MM.1S (cell line): ENCODE results near the gene FAM3D.
"Not testable (repeated sequence)": the region's sequence is repeated elsewhere in the genome, so short reads cannot be mapped to it uniquely, and the experiment has no call there.

Experiments used
- DNase-seq: peaks from one replicate; pipeline ENCODE4 v3.0.0-alpha.2; 2015
- H2AFZ ChIP-seq: fragments of 300-600 bp; sonication (generic); 2 replicates; pipeline ENCODE4 v1.6.0; 2016; ENCODE audit warnings: antibody characterized with exemption, low read length
- H3F3A ChIP-seq: fragments of 300-600 bp; sonication (generic); 2 replicates; pipeline ENCODE4 v1.6.1; 2016; ENCODE audit warnings: mild to moderate bottlenecking, antibody characterized with exemption, low read length, moderate library complexity, mixed read lengths; ENCODE audit not compliant: insufficient read depth
- H3K27ac ChIP-seq: fragments of 300-600 bp; sonication (generic); 2 replicates; pipeline ENCODE4 v1.5.1; 2016; ENCODE audit warnings: mild to moderate bottlenecking, low read length
- H3K27me3 ChIP-seq: fragments of 300-600 bp; sonication (generic); replicated peaks from 2 replicates; pipeline ENCODE4 v1.6.0; 2016; ENCODE audit warnings: low read length; ENCODE audit not compliant: insufficient read depth
- H3K36me3 ChIP-seq: fragments of 300-600 bp; sonication (generic); replicated peaks from 2 replicates; pipeline ENCODE4 v1.6.1; 2016; ENCODE audit warnings: mild to moderate bottlenecking, low read length, mixed read lengths; ENCODE audit not compliant: insufficient read depth
- H3K4me1 ChIP-seq: fragments of 300-600 bp; sonication (generic); 2 replicates; pipeline ENCODE4 v1.6.1; 2016; ENCODE audit warnings: low read length, mixed read lengths
- H3K4me2 ChIP-seq: fragments of 300-600 bp; sonication (generic); 2 replicates; pipeline ENCODE4 v1.6.0; 2016; ENCODE audit warnings: low read depth, low read length
- H3K4me3 ChIP-seq: fragments of 300-600 bp; sonication (generic); 2 replicates; pipeline ENCODE4 v1.5.1; 2016; ENCODE audit warnings: low read length, mixed read lengths
- H3K79me2 ChIP-seq: fragments of 300-600 bp; sonication (generic); 2 replicates; pipeline ENCODE4 v1.6.1; 2016; ENCODE audit warnings: mixed run types, low read length, mixed read lengths
- H3K9ac ChIP-seq: fragments of 300-600 bp; sonication (generic); 2 replicates; pipeline ENCODE4 v1.6.1; 2016; ENCODE audit warnings: low read length, mixed read lengths
- H3K9me2 ChIP-seq: fragments of 300-600 bp; sonication (generic); replicated peaks from 2 replicates; pipeline ENCODE4 v1.6.1; 2016; ENCODE audit warnings: mild to moderate bottlenecking, low read length, mixed read lengths; ENCODE audit not compliant: insufficient read depth
- H3K9me3 ChIP-seq: fragments of 300-600 bp; sonication (generic); replicated peaks from 2 replicates; pipeline ENCODE4 v1.6.1; 2016; ENCODE audit warnings: mild to moderate bottlenecking, low read length, mixed read lengths; ENCODE audit not compliant: insufficient read depth
- H4K20me1 ChIP-seq: fragments of 300-600 bp; sonication (generic); 2 replicates; pipeline ENCODE4 v1.6.1; 2016; ENCODE audit warnings: mild to moderate bottlenecking, low read length, moderate library complexity, mixed read lengths; ENCODE audit not compliant: insufficient read depth
- CTCF ChIP-seq: fragments of 300-600 bp; sonication (generic); IDR thresholded peaks from 2 replicates; pipeline ENCODE4 v1.5.1; 2016; ENCODE audit warnings: antibody characterized with exemption, low read length, mixed read lengths
- EZH2 ChIP-seq: fragments of 300-600 bp; sonication (generic); optimal IDR thresholded peaks from 2 replicates; pipeline ENCODE3; 2017; ENCODE audit warnings: low read depth, mild to moderate bottlenecking, antibody characterized with exemption, low read length, mixed read lengths
- EZH2phosphoT487 ChIP-seq: fragments of 300-600 bp; sonication (generic); IDR thresholded peaks from 2 replicates; pipeline ENCODE4 v1.6.1; 2018; ENCODE audit warnings: antibody characterized with exemption, low read length

Gene FAM3D

GRCh38 chr3:58679974-58680666 is 13.5 kb upstream of the FAM3D start:
- TF ChIP-seq EZH2phosphoT487 (no peak), CTCF (no peak), EZH2 (no peak)
- H3K9me2 ChIP-seq = no peaks in the 10 kb centered on the region
- no peaks in the 10 kb centered on the region for H3K79me2 ChIP-seq
- H3K4me1 ChIP-seq = no peaks in the 10 kb centered on the region
- H2AFZ ChIP-seq = no peak overlapping the region
- no peaks in the 10 kb centered on the region for H3K36me3 ChIP-seq
- H3K9me3 ChIP-seq = no peaks in the 10 kb centered on the region
- DNase-seq = no peak
- no peaks in the 10 kb centered on the region for H3F3A ChIP-seq
- no peak overlapping the region for H3K9ac ChIP-seq
- no peaks in the 10 kb centered on the region for H4K20me1 ChIP-seq
- no peak overlapping the region for H3K27ac ChIP-seq
- no peak overlapping the region for H3K4me2 ChIP-seq
- H3K27me3 ChIP-seq = no peaks in the 10 kb centered on the region
- H3K4me3 ChIP-seq = no peak overlapping the region

- no peak overlapping the region for H3K27ac ChIP-seq
- TF ChIP-seq EZH2phosphoT487 (no peak), CTCF (no peak), EZH2 (no peak)
Measured at GRCh38 chr3:58679446-58679845, 12.9 kb upstream of the FAM3D start.

GRCh38 chr3:58678177-58678970 is 11.8 kb upstream of the FAM3D start:
- H4K20me1 ChIP-seq, H3F3A ChIP-seq, H3K9me3 ChIP-seq, DNase-seq, H3K9ac ChIP-seq, H3K27ac ChIP-seq, H2AFZ ChIP-seq, H3K79me2 ChIP-seq, H3K27me3 ChIP-seq, H3K9me2 ChIP-seq, H3K4me1 ChIP-seq, H3K4me3 ChIP-seq, H3K4me2 ChIP-seq, H3K36me3 ChIP-seq: not testable (repeated sequence)

More at GRCh38 chr3:58679446-58679845, 12.9 kb upstream of the FAM3D start:
- H3K9me2 ChIP-seq = no peaks in the 10 kb centered on the region
- H3K36me3 ChIP-seq = no peaks in the 10 kb centered on the region
- no peak overlapping the region for H3K4me2 ChIP-seq
- no peak overlapping the region for H3K4me3 ChIP-seq
- H3F3A ChIP-seq = no peaks in the 10 kb centered on the region
- no peaks in the 10 kb centered on the region for H4K20me1 ChIP-seq
- DNase-seq = no peak
- H3K27me3 ChIP-seq = no peaks in the 10 kb centered on the region
- no peaks in the 10 kb centered on the region for H3K9me3 ChIP-seq
- H3K4me1 ChIP-seq = no peaks in the 10 kb centered on the region
- H3K79me2 ChIP-seq = no peaks in the 10 kb centered on the region
- H3K9ac ChIP-seq = no peak overlapping the region
- H2AFZ ChIP-seq = no peak overlapping the region

GRCh38 chr3:58672880-58673279 is 6.3 kb upstream of the FAM3D start:
- Histone ChIP-seq H3K27me3 (no peaks in the 10 kb centered on the region), H3K4me3 (no peak overlapping the region), H3K27ac (no peak overlapping the region), H2AFZ (no peak overlapping the region), H3K4me2 (no peak overlapping the region), H3K79me2 (no peaks in the 10 kb centered on the region), H3K9me2 (no peaks in the 10 kb centered on the region), H4K20me1 (no peaks in the 10 kb centered on the region), H3K9ac (no peak overlapping the region), H3K36me3 (no peaks in the 10 kb centered on the region), H3K9me3 (no peaks in the 10 kb centered on the region), H3K4me1 (no peaks in the 10 kb centered on the region), H3F3A (no peaks in the 10 kb centered on the region)
- no peak for DNase-seq
- TF ChIP-seq CTCF = no peak
- no peak for TF ChIP-seq EZH2phosphoT487
- TF ChIP-seq EZH2 = no peak
